ENCODE results near the gene ITGA6.

DNA sequence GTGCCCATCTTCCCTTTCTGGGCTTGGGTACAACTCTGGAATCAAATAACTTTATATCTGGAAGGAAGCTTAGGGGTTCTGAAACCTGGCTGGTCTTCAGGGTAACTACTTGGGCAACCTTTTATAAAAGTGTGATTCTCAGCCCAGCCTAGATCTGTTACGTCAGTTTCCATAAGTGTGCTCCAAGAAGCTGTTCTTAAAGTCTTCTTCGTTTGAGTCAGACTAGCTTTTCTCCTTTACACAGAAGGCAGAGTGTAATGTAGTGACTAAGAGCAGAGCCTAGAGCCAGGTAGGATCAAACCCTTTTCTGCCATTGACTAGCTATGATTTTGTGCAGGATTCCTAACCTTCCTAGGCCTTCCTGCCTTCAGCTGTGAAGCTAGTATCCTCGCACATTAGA, 5.8 kb downstream of the ITGA6 start:
- TF ChIP-seq, protein P1, sequence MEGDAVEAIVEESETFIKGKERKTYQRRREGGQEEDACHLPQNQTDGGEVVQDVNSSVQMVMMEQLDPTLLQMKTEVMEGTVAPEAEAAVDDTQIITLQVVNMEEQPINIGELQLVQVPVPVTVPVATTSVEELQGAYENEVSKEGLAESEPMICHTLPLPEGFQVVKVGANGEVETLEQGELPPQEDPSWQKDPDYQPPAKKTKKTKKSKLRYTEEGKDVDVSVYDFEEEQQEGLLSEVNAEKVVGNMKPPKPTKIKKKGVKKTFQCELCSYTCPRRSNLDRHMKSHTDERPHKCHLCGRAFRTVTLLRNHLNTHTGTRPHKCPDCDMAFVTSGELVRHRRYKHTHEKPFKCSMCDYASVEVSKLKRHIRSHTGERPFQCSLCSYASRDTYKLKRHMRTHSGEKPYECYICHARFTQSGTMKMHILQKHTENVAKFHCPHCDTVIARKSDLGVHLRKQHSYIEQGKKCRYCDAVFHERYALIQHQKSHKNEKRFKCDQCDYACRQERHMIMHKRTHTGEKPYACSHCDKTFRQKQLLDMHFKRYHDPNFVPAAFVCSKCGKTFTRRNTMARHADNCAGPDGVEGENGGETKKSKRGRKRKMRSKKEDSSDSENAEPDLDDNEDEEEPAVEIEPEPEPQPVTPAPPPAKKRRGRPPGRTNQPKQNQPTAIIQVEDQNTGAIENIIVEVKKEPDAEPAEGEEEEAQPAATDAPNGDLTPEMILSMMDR (IDR thresholded peaks at IDR 0.05) = no peak
- TF ChIP-seq POLR2A (IDR thresholded peaks at IDR 0.05) = no peak

All from thyroid gland (tissue), 4 donors.